Ishikawa (cell line): Measurements from ENCODE around the gene RAD9B.

ENCODE experiments used
- CEBPB ChIP-seq: IDR thresholded peaks from 2 replicates; pipeline ENCODE4 v1.6.1; 2012
- RAD21 ChIP-seq: IDR thresholded peaks from 2 replicates; pipeline ENCODE4 v1.6.1; 2012; ENCODE audit warnings: low read depth
- TAF1 ChIP-seq: IDR thresholded peaks from 2 replicates; pipeline ENCODE4 v1.6.1; 2012; ENCODE audit warnings: low read depth, mild to moderate bottlenecking
- TF ChIP-seq, protein P1 (sequence below): IDR thresholded peaks from 2 replicates; pipeline ENCODE4 v1.6.1; 2012; ENCODE audit warnings: low read depth, mild to moderate bottlenecking

DNA sequence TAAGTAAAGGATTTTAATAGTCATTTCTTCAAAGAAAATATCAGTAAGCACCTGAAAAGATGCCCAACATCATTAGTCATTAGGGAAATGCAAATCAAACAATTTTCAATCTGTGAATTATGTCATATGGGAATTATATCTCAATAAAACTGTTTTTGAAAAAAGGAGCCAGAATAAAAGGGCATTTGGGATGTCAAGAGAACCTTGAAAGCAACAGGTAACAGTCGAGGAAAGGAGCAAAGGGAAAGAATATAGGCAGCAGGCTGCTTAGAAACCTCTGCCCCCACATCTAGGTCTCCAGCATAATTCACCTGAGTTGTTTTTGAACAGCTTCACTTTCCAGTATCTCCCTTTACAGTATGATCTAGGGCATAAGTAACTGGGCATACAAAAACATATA lies 12.2 kb downstream of the RAD9B start:
- TF ChIP-seq, protein P1, sequence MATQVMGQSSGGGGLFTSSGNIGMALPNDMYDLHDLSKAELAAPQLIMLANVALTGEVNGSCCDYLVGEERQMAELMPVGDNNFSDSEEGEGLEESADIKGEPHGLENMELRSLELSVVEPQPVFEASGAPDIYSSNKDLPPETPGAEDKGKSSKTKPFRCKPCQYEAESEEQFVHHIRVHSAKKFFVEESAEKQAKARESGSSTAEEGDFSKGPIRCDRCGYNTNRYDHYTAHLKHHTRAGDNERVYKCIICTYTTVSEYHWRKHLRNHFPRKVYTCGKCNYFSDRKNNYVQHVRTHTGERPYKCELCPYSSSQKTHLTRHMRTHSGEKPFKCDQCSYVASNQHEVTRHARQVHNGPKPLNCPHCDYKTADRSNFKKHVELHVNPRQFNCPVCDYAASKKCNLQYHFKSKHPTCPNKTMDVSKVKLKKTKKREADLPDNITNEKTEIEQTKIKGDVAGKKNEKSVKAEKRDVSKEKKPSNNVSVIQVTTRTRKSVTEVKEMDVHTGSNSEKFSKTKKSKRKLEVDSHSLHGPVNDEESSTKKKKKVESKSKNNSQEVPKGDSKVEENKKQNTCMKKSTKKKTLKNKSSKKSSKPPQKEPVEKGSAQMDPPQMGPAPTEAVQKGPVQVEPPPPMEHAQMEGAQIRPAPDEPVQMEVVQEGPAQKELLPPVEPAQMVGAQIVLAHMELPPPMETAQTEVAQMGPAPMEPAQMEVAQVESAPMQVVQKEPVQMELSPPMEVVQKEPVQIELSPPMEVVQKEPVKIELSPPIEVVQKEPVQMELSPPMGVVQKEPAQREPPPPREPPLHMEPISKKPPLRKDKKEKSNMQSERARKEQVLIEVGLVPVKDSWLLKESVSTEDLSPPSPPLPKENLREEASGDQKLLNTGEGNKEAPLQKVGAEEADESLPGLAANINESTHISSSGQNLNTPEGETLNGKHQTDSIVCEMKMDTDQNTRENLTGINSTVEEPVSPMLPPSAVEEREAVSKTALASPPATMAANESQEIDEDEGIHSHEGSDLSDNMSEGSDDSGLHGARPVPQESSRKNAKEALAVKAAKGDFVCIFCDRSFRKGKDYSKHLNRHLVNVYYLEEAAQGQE = no peak
- TF ChIP-seq CEBPB = no peak
- no peak for TF ChIP-seq TAF1
- no peak for TF ChIP-seq RAD21
